ENCODE data around the gene PTBP1.

GRCh38 chr19:827314-827709 lies 30.1 kb downstream of the PTBP1 start:
- TF ChIP-seq CTCF (IDR thresholded peaks at IDR 0.05) (no peak), EZH2 (IDR thresholded peaks at IDR 0.05; ENCODE audit: borderline replicate concordance, insufficient read depth, low read depth, low read length, poor library complexity, severe bottlenecking) (no peak)

All from B cell (primary cell).